ENCODE measurements around the gene R3HDML. TPM values are rescaled to one million over a fixed set of nuclear protein-coding genes. Genes with fewer than 3 reads are reported as not detected.

R3HDML gene
- total RNA-seq, 1 donor from 2014 or later: not detected

DNA sequence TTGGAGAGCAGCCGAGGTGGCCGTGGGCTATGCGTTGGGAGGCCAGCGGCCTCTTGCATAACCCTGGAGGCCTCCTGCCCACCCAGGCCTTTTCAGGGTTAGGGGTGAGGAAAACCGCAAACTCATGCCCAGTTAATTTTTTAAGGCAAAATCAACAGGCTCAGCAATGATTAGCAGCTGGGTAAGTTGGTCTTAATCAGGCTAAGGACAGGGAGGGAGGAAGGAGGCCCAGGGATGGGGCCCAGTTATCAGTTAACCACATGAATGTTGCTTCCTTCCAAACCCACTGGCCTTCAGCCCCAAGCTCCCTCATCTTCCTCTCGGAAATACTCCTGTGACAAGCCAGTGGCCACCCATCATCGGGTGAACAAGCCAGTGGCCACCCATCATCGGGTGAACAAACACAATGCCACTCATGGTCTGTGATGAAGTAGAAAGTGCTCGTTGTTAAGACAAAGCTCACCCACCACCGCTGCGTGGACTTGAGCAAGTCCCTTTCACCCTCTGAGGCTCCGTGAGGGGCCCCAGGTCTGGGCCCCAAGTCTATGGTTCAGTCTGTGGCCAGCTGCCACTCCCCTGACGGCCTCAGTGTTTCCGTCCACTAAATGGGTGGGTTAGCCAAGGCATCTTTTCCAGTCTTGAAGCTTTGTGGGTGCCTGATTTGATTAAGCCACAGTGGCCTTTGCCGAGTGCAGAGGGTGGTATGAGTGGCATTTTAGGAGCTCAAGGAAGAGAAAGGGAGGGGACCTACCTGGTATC is 58.0 kb downstream of the R3HDML start:
- Mint-ChIP-seq H3K27ac (ENCODE audit: unreplicated experiment) (no peak overlapping the region), H3K27me3 (ENCODE audit: unreplicated experiment) (peaks cover 31% of the 10 kb centered on the region), H3K36me3 (ENCODE audit: unreplicated experiment) (no peaks in the 10 kb centered on the region), H3K4me1 (ENCODE audit: unreplicated experiment) (no peaks in the 10 kb centered on the region), H3K9me3 (ENCODE audit: unreplicated experiment) (no peaks in the 10 kb centered on the region), H3K4me3 (ENCODE audit: unreplicated experiment) (no peak overlapping the region)
- TF ChIP-seq, protein P1, sequence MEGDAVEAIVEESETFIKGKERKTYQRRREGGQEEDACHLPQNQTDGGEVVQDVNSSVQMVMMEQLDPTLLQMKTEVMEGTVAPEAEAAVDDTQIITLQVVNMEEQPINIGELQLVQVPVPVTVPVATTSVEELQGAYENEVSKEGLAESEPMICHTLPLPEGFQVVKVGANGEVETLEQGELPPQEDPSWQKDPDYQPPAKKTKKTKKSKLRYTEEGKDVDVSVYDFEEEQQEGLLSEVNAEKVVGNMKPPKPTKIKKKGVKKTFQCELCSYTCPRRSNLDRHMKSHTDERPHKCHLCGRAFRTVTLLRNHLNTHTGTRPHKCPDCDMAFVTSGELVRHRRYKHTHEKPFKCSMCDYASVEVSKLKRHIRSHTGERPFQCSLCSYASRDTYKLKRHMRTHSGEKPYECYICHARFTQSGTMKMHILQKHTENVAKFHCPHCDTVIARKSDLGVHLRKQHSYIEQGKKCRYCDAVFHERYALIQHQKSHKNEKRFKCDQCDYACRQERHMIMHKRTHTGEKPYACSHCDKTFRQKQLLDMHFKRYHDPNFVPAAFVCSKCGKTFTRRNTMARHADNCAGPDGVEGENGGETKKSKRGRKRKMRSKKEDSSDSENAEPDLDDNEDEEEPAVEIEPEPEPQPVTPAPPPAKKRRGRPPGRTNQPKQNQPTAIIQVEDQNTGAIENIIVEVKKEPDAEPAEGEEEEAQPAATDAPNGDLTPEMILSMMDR (IDR thresholded peaks at IDR 0.05): no peak
- DNase-seq (ENCODE audit: extremely low spot score, unreplicated experiment): no peak

DNA sequence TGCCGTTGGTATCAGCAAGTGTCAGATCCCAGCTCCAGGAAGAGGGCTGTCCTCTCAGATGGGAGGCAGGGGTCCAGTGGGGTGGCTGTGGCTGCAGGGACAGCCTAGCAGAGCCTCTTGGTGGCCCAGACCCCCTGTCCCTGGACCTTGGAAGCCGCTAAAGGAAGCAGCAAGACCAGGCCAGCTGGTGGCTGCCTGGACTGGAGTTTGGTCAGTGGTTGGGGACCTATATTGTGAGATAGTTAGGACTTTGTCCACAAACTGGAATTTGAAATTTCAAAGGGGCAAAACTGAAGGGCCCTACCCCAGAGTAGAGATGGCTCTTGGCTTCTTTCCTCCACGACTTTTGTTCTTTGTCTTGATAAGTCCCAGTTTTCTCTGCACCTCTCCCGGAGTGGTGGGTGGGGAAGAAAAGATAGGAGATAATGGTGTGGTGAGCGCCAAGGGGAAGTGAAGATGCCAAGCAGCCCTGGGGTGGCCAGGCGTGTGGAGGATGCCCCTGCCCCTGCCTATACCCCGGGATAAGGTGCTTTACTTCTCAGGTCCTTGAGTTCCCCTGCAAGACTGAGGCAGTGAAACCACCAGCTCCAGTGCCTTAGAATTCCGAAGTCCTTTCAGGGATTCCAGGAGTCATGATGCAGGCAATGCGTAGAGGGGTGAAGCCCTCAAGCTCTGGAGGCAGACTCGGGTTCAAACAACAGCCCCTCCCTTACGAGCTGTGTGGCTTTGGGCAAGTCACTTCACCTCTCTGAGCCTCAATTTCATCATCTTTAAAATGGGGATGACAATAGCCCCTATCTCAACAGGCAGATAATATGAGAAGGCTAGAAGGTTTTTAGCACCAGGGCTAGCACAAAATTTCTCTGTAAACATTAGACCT is 58.9 kb downstream of the R3HDML start:
- no peaks in the 10 kb centered on the region for H3K4me1 Mint-ChIP-seq (ENCODE audit: unreplicated experiment)
- no peak for DNase-seq (ENCODE audit: extremely low spot score, unreplicated experiment)
- H3K27ac Mint-ChIP-seq (ENCODE audit: unreplicated experiment): no peak overlapping the region
- H3K36me3 Mint-ChIP-seq (ENCODE audit: unreplicated experiment): no peaks in the 10 kb centered on the region
- no peak overlapping the region for H3K4me3 Mint-ChIP-seq (ENCODE audit: unreplicated experiment)
- H3K27me3 Mint-ChIP-seq (ENCODE audit: unreplicated experiment): peaks cover 33% of the 10 kb centered on the region
- TF ChIP-seq, protein P1 (IDR thresholded peaks at IDR 0.05): no peak
- H3K9me3 Mint-ChIP-seq (ENCODE audit: unreplicated experiment): no peaks in the 10 kb centered on the region

DNA sequence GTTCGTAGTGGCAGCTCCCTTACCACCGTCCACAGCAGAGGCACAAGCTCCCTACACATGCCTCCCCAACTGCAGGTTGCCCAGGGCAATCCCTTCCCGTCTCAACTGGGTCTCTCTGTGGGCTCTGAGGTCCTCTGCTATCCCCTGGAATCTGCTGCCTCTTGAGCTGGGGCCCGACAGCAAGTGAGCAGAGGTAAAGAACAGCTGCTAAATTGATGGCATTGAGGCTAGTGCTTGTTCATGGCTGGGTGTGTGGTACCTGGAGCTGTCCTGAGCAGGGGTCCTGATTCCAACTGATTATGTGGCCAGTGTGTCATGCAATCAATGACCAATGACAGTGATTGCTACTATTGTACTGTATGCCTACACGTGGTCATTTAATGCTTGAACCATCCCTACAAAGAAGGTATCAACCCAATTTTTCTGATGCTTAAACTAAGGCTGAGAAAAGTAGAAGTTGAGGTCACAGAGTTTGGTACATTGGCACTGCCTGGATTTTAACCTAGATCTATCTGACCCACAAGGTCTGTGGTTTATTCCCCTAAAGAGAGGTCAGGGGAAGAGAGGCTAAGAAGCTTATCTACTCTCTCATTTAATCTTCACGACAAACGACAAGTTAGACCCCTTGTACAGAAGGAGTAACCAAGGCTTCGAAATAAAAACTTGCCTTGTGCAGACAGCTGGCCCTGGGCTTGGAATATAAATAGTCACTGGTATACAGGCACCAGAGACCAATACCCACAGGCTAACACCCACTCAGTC is 59.7 kb downstream of the R3HDML start:
- DNase-seq (ENCODE audit: extremely low spot score, unreplicated experiment): no peak
- H3K4me3 Mint-ChIP-seq (ENCODE audit: unreplicated experiment): no peak overlapping the region
- H3K4me1 Mint-ChIP-seq (ENCODE audit: unreplicated experiment): no peaks in the 10 kb centered on the region
- peaks cover 33% of the 10 kb centered on the region for H3K27me3 Mint-ChIP-seq (ENCODE audit: unreplicated experiment)
- H3K9me3 Mint-ChIP-seq (ENCODE audit: unreplicated experiment): no peaks in the 10 kb centered on the region
- TF ChIP-seq, protein P1 (IDR thresholded peaks at IDR 0.05): no peak
- no peaks in the 10 kb centered on the region for H3K36me3 Mint-ChIP-seq (ENCODE audit: unreplicated experiment)
- no peak overlapping the region for H3K27ac Mint-ChIP-seq (ENCODE audit: unreplicated experiment)

DNA sequence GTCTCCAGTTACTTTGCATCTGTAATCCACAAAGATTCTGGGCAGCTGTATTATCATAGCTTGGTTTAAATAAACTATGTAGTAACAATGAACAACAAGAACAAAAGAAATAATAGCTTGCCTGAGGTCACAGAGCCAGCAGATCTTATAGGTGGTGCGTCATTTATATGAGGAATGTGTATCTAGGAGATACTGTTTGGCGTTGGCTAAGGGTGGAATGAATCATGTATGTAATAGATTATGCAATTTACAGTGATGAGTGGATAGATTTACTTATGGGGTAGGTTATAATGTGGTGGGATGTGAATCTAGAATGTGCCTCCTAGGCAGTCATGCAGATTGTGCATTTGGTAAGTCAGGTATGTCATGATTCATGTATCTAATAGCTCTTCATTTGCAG is 61.5 kb downstream of the R3HDML start:
- Mint-ChIP-seq H3K4me1 (ENCODE audit: unreplicated experiment) (no peaks in the 10 kb centered on the region), H3K27ac (ENCODE audit: unreplicated experiment) (no peak overlapping the region), H3K4me3 (ENCODE audit: unreplicated experiment) (no peak overlapping the region), H3K27me3 (ENCODE audit: unreplicated experiment) (peaks cover 33% of the 10 kb centered on the region), H3K9me3 (ENCODE audit: unreplicated experiment) (no peaks in the 10 kb centered on the region), H3K36me3 (ENCODE audit: unreplicated experiment) (no peaks in the 10 kb centered on the region)
- TF ChIP-seq, protein P1 (IDR thresholded peaks at IDR 0.05): no peak
- DNase-seq (ENCODE audit: extremely low spot score, unreplicated experiment): no peak

Data from osteocyte (in vitro differentiated cells).